ENCODE data around the gene RANBP9.

The RANBP9 gene

GRCh38 chr6:13710552-13711323 lies 897 bp downstream of the RANBP9 start:
- DNase-seq (ENCODE audit: low read depth), result peak; percentile 30

- no peak for DNase-seq (ENCODE audit: low read depth)
Measured at GRCh38 chr6:13709689-13710551, 1.7 kb downstream of the RANBP9 start.

GRCh38 chr6:13708736-13709135 lies 2.9 kb downstream of the RANBP9 start:
- DNase-seq (ENCODE audit: low read depth), result no peak

- no peak for DNase-seq (ENCODE audit: low read depth)
Measured at GRCh38 chr6:13703496-13703895, 8.1 kb downstream of the RANBP9 start.

- DNase-seq (ENCODE audit: low read depth), result no peak
Measured at GRCh38 chr6:13702809-13703302, 8.8 kb downstream of the RANBP9 start.

GRCh38 chr6:13700232-13700631 lies 11.4 kb downstream of the RANBP9 start:
- DNase-seq (ENCODE audit: low read depth), result no peak

- no peak for DNase-seq (ENCODE audit: low read depth)
Measured at GRCh38 chr6:13698715-13699114, 12.9 kb downstream of the RANBP9 start.

GRCh38 chr6:13697857-13698256 lies 13.8 kb downstream of the RANBP9 start:
- no peak for DNase-seq (ENCODE audit: low read depth)

GRCh38 chr6:13696226-13696625 lies 15.4 kb downstream of the RANBP9 start:
- DNase-seq (ENCODE audit: low read depth), result no peak

- DNase-seq (ENCODE audit: low read depth), result no peak
Measured at GRCh38 chr6:13695252-13695651, 16.4 kb downstream of the RANBP9 start.

GRCh38 chr6:13694562-13694961 lies 17.1 kb downstream of the RANBP9 start:
- DNase-seq (ENCODE audit: low read depth), result no peak

GRCh38 chr6:13689511-13690256 lies 22.0 kb downstream of the RANBP9 start:
- DNase-seq (ENCODE audit: low read depth), result no peak

GRCh38 chr6:13688692-13689196 lies 22.9 kb downstream of the RANBP9 start:
- no peak for DNase-seq (ENCODE audit: low read depth)

GRCh38 chr6:13687917-13688351 lies 23.7 kb downstream of the RANBP9 start:
- no peak for DNase-seq (ENCODE audit: low read depth)

- DNase-seq (ENCODE audit: low read depth), result no peak
Measured at GRCh38 chr6:13684855-13685254, 26.8 kb downstream of the RANBP9 start.

- no peak for DNase-seq (ENCODE audit: low read depth)
Measured at GRCh38 chr6:13683038-13683437, 28.6 kb downstream of the RANBP9 start.

GRCh38 chr6:13682346-13682745 lies 29.3 kb downstream of the RANBP9 start:
- no peak for DNase-seq (ENCODE audit: low read depth)

- DNase-seq (ENCODE audit: low read depth), result no peak
Measured at GRCh38 chr6:13681305-13682061, 30.2 kb downstream of the RANBP9 start.

- DNase-seq (ENCODE audit: low read depth), result no peak
Measured at GRCh38 chr6:13680448-13680968, 31.1 kb downstream of the RANBP9 start.

- DNase-seq (ENCODE audit: low read depth), result no peak
Measured at GRCh38 chr6:13679996-13680395, 31.6 kb downstream of the RANBP9 start.
